ENCODE results near the gene POLR3G.

The POLR3G gene

GRCh38 chr5:90554358-90555006 lies 79.8 kb downstream of the POLR3G start:
- no peak for DNase-seq

GRCh38 chr5:90555666-90556065 lies 81.0 kb downstream of the POLR3G start:
- no peak for DNase-seq

- no peak for DNase-seq
These were observed 82.7 kb downstream of the POLR3G start for GRCh38 chr5:90557391-90557790.

- DNase-seq: no peak
These were observed 83.2 kb downstream of the POLR3G start for GRCh38 chr5:90557871-90558270.

- no peak for DNase-seq
These were observed 83.9 kb downstream of the POLR3G start, which contains the start of gene ADGRV1 for GRCh38 chr5:90558344-90559192. Gene ADGRV1, plus strand, starts transcription at chr5:90558797. Its CDS starts 99 bp downstream, at chr5:90558896.

- no peak for DNase-seq
These were observed 86.1 kb downstream of the POLR3G start for GRCh38 chr5:90560771-90561170.

GRCh38 chr5:90561766-90562165 lies 87.1 kb downstream of the POLR3G start:
- DNase-seq: no peak

- DNase-seq: no peak
These were observed 87.7 kb downstream of the POLR3G start for GRCh38 chr5:90562341-90562740.

- no peak for DNase-seq
These were observed 88.4 kb downstream of the POLR3G start for GRCh38 chr5:90563108-90563507.
